K562 (cell line): ENCODE results near the gene SDC1.

Experiments
- CREB3 ChIP-seq: fragments of 450-650 bp; conservative IDR thresholded peaks from 2 replicates; pipeline ENCODE4 v1.6.1; 2016; ENCODE audit warnings: missing genetic modification characterization, low read depth, mild to moderate bottlenecking, missing compliant biosample characterization, moderate library complexity
- GABPA ChIP-seq: fragments of 200-800 bp; sonication (Bioruptor generic); conservative IDR thresholded peaks from 2 replicates; pipeline ENCODE4 v1.6.1; 2016; ENCODE audit warnings: low read depth, missing genetic modification characterization, missing compliant biosample characterization
- MYC ChIP-seq, 2 experiments: fragments of 250-450 bp in 1 of 2; sonication (Bioruptor Pico) in 1 of 2; IDR thresholded peaks; 2 replicates each; pipeline versions ENCODE4 v1.5.1 to v1.6.1; 2012 to 2021; ENCODE audit warnings: low read depth in 2 of 2, borderline replicate concordance in 1 of 2, improper control_type of control experiment in 1 of 2, low read length in 1 of 2, mild to moderate bottlenecking in 1 of 2, moderate library complexity in 1 of 2
- PCBP2 ChIP-seq: fragments of 200-400 bp; formaldehyde crosslinking; IDR thresholded peaks from 2 replicates; pipeline ENCODE4 v1.6.1; 2018; ENCODE audit warnings: low read length, low read depth, mild to moderate bottlenecking, moderate library complexity; ENCODE audit not compliant: poor library complexity, severe bottlenecking
- ZNF644 ChIP-seq: fragments of 200-800 bp; sonication (Bioruptor generic); IDR thresholded peaks from 2 replicates; pipeline ENCODE4 v1.6.1; 2016; ENCODE audit warnings: low read depth, missing genetic modification characterization, missing compliant biosample characterization

DNA sequence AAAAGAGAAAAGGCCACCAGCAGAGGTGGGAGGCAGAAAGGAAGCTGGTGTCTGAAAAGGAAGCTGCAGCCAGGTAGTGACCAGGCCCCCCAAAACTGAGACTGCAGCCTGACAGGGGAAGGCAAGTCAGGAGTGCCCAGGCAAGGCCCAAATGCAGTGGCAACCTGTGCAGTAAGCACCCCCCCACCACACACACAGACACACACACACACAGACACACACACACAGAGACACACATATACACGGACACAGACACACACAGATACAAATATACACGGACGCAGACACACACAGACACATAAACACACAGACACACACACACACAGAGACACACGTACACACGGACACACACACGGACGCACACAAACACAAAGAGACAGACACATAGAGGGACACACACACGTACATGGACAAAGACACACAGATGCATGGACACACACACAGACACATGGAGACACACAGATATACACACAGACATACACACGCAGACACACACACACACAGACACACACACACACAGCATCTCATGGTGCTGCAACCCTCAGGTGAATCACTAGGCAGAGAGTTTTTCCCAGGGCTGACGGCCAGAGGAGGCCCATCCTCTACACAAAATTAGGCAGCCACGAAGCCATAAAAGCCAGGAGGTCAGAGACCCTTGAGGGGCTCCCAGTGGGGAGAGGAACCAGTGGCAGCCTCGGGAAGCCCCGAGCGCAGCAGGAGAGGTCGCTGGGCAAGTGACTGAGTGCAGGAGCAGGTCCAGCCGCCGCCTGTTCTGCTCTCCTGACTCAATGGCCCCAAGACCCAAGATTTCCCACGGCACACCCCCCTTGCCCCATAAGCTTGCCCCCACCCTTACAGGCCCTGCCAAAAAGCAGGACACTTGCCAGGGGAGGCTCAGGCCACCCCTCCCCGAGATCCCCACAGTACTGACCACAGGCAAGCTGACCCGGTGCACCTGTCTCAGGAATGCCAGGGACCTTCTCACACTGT lies 6.3 kb downstream of the SDC1 start:
- TF ChIP-seq CREB3 (tag) (no peak), PCBP2 (no peak), GABPA (no peak), ZNF644 (tag) (no peak), MYC (IDR thresholded peaks at IDR 0.05; ENCODE audit: low read depth, low read length) (no peak), MYC (CRISPR knock-in tag; IDR thresholded peaks at IDR 0.05; ENCODE audit: borderline replicate concordance, low read depth) (no peak)
